Neural progenitor cell (in vitro differentiated cells): ENCODE measurements around the gene LDLRAD4.

Source experiments
- CTCF ChIP-seq: fragments of 200-600 bp; sonication (generic); IDR thresholded peaks from 2 replicates; pipeline ENCODE4 v1.5.1; 2017; ENCODE audit warnings: antibody characterized with exemption, mild to moderate bottlenecking
- EZH2 ChIP-seq: fragments of 200-600 bp; sonication (generic); IDR thresholded peaks from 2 replicates; pipeline ENCODE4 v1.6.1; 2017; ENCODE audit warnings: antibody characterized with exemption, mild to moderate bottlenecking, moderate library complexity
- EZH2phosphoT487 ChIP-seq: fragments of 200-600 bp; sonication (generic); IDR thresholded peaks from 2 replicates; pipeline ENCODE4 v1.6.1; 2017; ENCODE audit warnings: antibody characterized with exemption

DNA sequence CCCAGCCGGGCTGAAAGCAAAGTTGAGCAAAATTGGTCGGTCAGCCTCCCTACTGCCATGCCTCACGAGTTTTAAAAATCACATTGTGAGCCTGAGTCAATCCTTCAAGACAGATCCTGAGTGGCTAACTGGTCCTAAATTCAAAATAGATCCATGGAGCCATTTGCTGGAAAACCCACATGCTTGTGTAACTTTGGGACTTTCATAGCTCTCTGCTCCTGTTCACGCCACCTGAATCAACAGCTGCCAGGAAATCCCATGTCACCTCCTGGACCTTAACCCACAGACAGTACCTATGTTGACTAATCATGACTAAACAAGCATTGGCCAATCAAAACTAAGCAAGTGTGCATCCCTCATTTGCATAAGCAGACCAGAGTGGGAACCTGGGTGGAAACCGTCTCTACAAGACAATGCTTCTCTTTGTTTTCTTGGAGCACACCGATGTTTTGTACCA, 42.8 kb upstream of the LDLRAD4 start:
- TF ChIP-seq CTCF: no peak
- TF ChIP-seq EZH2: no peak
- TF ChIP-seq EZH2phosphoT487: no peak
